HepG2 (cell line): ENCODE results near the gene CAMK1D. TPM values are rescaled to one million over a fixed set of nuclear protein-coding genes. Genes with fewer than 3 reads are reported as not detected.

Source experiments
- ATAC-seq: fragments of 200-7000 bp; cut with Tn5 transposase; 3 replicates; pipeline ENCODE4 v1.9.1; 2020; ENCODE audit warnings: mild to moderate bottlenecking, moderate library complexity
- BruUV-seq: library from RNA; stranded (reverse); fragments of 400-500 nt; replicated peaks from 2 replicates; lab custom pipeline; 2021; lab: Mats Ljungman, UMichigan
- CTCF ChIA-PET: fragments of 300-600 bp; formaldehyde crosslinking; extraction: SDS; loops from one replicate; lab custom pipeline; 2021; ENCODE audit warnings: low total read pairs, inconsistent platforms, low intra/inter-chr PET ratio; lab: Yijun Ruan, JAX
- POLR2A ChIA-PET: fragments of 350-600 bp; sonication (Branson Sonifier 250); formaldehyde crosslinking; loops from one replicate; lab custom pipeline; 2020; ENCODE audit warnings: antibody characterized with exemption, inconsistent platforms; lab: Yijun Ruan, JAX
- DNase-seq: peaks from one replicate; pipeline ENCODE4 v3.0.0-alpha.2; 2015; ENCODE audit warnings: low spot score
- FAIRE-seq: peaks from 3 replicates; lab custom pipeline; 2011; peaks lifted over from hg19 to GRCh38; lab: Jason Lieb, UNC
- H2AFZ ChIP-seq: one replicate; pipeline ENCODE4 v1.6.1; 2011; ENCODE audit warnings: low read length, inconsistent platforms
- H3K27ac ChIP-seq: fragments of 300-600 bp; 3 replicates; pipeline ENCODE4 v1.8.0; 2011; ENCODE audit warnings: mixed run types, mild to moderate bottlenecking, mixed read lengths, low read length, inconsistent platforms; ENCODE audit not compliant: insufficient read depth; ENCODE audit errors: extremely low read length
- H3K27me3 ChIP-seq, 2 experiments: fragments of 200-600 bp in 1 of 2; 2 replicates in 1 of 2; 3 replicates in 1 of 2; pipeline versions ENCODE4 v1.6.0 to v1.8.0; 2011; ENCODE audit warnings: low read length in 2 of 2, mild to moderate bottlenecking in 2 of 2, moderate library complexity in 2 of 2, inconsistent platforms in 1 of 2; ENCODE audit not compliant: insufficient read depth in 2 of 2, control insufficient read depth in 1 of 2
- H3K36me3 ChIP-seq, 2 experiments: fragments of 200-600 bp in 1 of 2; replicated peaks in 1 of 2; 2 replicates in 1 of 2; 3 replicates in 1 of 2; pipeline versions ENCODE4 v1.5.1 to v1.8.0; 2011; ENCODE audit warnings: low read length in 2 of 2, inconsistent platforms in 1 of 2; ENCODE audit not compliant: insufficient read depth in 2 of 2, control insufficient read depth in 1 of 2
- H3K4me1 ChIP-seq: 2 replicates; pipeline ENCODE4 v1.5.1; 2012; ENCODE audit warnings: low read length, inconsistent platforms; ENCODE audit not compliant: insufficient read depth
- H3K4me2 ChIP-seq: 2 replicates; pipeline ENCODE4 v1.6.0; 2011; ENCODE audit warnings: low read depth, low read length, inconsistent platforms
- H3K4me3 ChIP-seq, 3 experiments: fragments of 200-600 bp in 1 of 3; sonication (generic), shearing (Covaris generic) in 1 of 3; replicated peaks in 1 of 3; 2 replicates each; pipeline ENCODE4 v1.5.1; 2011 to 2016; ENCODE audit warnings: low read length in 3 of 3, inconsistent platforms in 2 of 3, low read depth in 2 of 3, mild to moderate bottlenecking in 2 of 3, control low read depth in 1 of 3, mixed read lengths in 1 of 3; ENCODE audit not compliant: insufficient read depth in 1 of 3
- H3K79me2 ChIP-seq: one replicate; pipeline ENCODE4 v1.6.1; 2011; ENCODE audit warnings: low read length, inconsistent platforms; ENCODE audit not compliant: insufficient read depth
- H3K9ac ChIP-seq: 2 replicates; pipeline ENCODE4 v1.6.0; 2011; ENCODE audit warnings: mild to moderate bottlenecking, low read depth, low read length, inconsistent platforms; ENCODE audit not compliant: insufficient read depth
- H3K9me3 ChIP-seq: 2 replicates; pipeline ENCODE4 v1.5.1; 2012; ENCODE audit warnings: mild to moderate bottlenecking, low read length
- H4K20me1 ChIP-seq: 2 replicates; pipeline ENCODE4 v1.6.0; 2011; ENCODE audit warnings: inconsistent platforms, mild to moderate bottlenecking, low read length, moderate library complexity; ENCODE audit not compliant: insufficient read depth
- ELF4 ChIP-seq: sonication (generic); formaldehyde crosslinking; IDR thresholded peaks from 2 replicates; pipeline ENCODE4 v1.5.0; 2020; ENCODE audit warnings: missing genetic modification reagents, mild to moderate bottlenecking, moderate library complexity, borderline replicate concordance
- HNRNPH1 ChIP-seq: fragments of 200-400 bp; formaldehyde crosslinking; optimal IDR thresholded peaks from 2 replicates; pipeline ENCODE3; 2017; ENCODE audit warnings: mild to moderate bottlenecking, low read depth, low read length
- POLR2A ChIP-seq, 2 experiments: IDR thresholded peaks; 2 replicates each; pipeline ENCODE4 v1.6.1; 2011; ENCODE audit warnings: low read depth in 2 of 2, low read length in 2 of 2, mild to moderate bottlenecking in 1 of 2, moderate library complexity in 1 of 2; ENCODE audit not compliant: insufficient read depth in 1 of 2
- SAP130 ChIP-seq: IDR thresholded peaks from 2 replicates; pipeline ENCODE4 v1.6.1; 2016; ENCODE audit warnings: low read depth
- SRF ChIP-seq: IDR thresholded peaks from 2 replicates; pipeline ENCODE4 v1.6.1; 2011; ENCODE audit warnings: mild to moderate bottlenecking, low read depth, low read length, moderate library complexity
- ZNF776 ChIP-seq: sonication (generic); formaldehyde crosslinking; IDR thresholded peaks from 2 replicates; pipeline ENCODE4 v1.4.0; 2020; ENCODE audit warnings: mild to moderate bottlenecking, missing genetic modification reagents
- ZNF841 ChIP-seq: sonication (generic); formaldehyde crosslinking; IDR thresholded peaks from 2 replicates; pipeline ENCODE4 v1.8.1; 2023; ENCODE audit warnings: missing genetic modification reagents, borderline replicate concordance
- WGBS: methylation state at CpG from one replicate; pipeline ENCODE4 v1.1.6; 2017; ENCODE audit warnings: low lambda C conversion rate; 5-methylcytosine and 5-hydroxymethylcytosine counted together
- in situ Hi-C: cut with HindIII; loops from 2 replicates; pipeline ENCODE4 v1.10.0; 2017; ENCODE audit warnings: low pct_unique_long_range_greater_than_20kb; ENCODE audit not compliant: extremely low pct_ligation_motif_present
- intact Hi-C: fragments of 100-400 bp; cut with micrococcal nuclease; formaldehyde crosslinking; loops from one replicate; pipeline ENCODE4 v1.10.0; 2022; ENCODE audit not compliant: unreplicated experiment
- polyA plus RNA-seq, 8 experiments: library from polyadenylated mRNA; depleted of rRNA in 3 of 8; stranded (reverse) in 7 of 8; unstranded in 1 of 8; fragments of >200 nt; fragmentation: Illumina TruSeq in 4 of 8; extraction: Trizol in 4 of 8; gene quantifications; 2 replicates each; pipeline versions ENCODE4 v1.2.1 to v1.2.3, GENCODE V29; 2011 to 2016; ENCODE audit warnings: low read depth in 4 of 8, missing spikeins in 1 of 8, mixed read lengths in 1 of 8; ENCODE audit not compliant: insufficient read depth in 1 of 8
- total RNA-seq, 5 experiments: library from RNA; depleted of rRNA; stranded (reverse); fragments of >200 nt; fragmentation: Illumina TruSeq; extraction: Trizol; gene quantifications; 2 replicates each; pipeline ENCODE4 v1.2.3, GENCODE V29; 2016; ENCODE audit warnings: low read depth in 1 of 5
- TF ChIP-seq, protein P1 (sequence below): sonication (generic); formaldehyde crosslinking; IDR thresholded peaks from 2 replicates; pipeline ENCODE4 v1.8.1; 2023; ENCODE audit warnings: mild to moderate bottlenecking, moderate library complexity, missing genetic modification reagents
- TF ChIP-seq, protein P2 (sequence below): sonication (generic); formaldehyde crosslinking; IDR thresholded peaks from 2 replicates; pipeline ENCODE4 v1.8.1; 2023; ENCODE audit warnings: mild to moderate bottlenecking, missing genetic modification reagents

CAMK1D gene
- total and polyA plus RNA-seq, 2 of the 13 experiments (the other 11 are each of a cell fraction or from before 2014, with no cell fraction given), result under 0.01 TPM; not detected in 1

DNA sequence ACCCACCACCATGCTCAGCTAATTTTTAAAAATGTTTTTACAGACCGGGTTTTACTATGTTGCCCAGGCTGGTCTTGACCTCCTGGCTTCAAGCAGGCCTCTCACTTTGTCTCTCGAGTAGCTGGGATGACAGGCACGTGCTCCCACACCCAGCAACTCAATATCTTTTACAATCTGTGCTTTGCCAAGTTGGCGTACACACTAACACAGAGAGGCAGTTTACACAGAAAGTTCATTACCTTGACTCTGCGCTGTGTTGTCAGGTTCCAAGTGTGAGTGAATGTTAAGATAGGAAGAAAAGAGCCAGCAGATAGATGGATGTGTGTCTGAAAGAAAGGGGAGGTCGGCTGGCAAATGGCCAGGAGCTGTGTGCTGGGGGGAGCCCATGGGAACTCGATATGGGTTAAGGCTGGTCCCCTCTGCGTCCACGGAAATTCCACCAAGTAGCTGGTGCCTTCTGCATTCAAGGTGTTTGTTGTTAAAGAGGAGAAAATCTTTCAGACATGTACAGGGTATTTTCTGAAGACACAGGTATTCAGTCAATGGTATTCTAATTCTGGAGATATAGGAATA lies 299.8 kb downstream of the CAMK1D start:
- Histone ChIP-seq H3K4me3 (no peak overlapping the region), H3K27me3 (peaks cover 0 to 8% of the 10 kb centered on the region in 2 experiments; a peak in 2 of 5 replicates), H4K20me1 (no peaks in the 10 kb centered on the region), H3K4me1 (no peaks in the 10 kb centered on the region), H3K36me3 (no peaks in the 10 kb centered on the region), H3K4me2 (no peak overlapping the region), H3K27ac (no peak overlapping the region), H3K9me3 (no peaks in the 10 kb centered on the region), H2AFZ (no peak overlapping the region), H3K79me2 (no peaks in the 10 kb centered on the region), H3K9ac (no peak overlapping the region)
- no TSS peak for BruUV-seq
- ATAC-seq, result no peak
- CTCF ChIA-PET, result no interaction called here
- WGBS, result 16% methylated on average over 9 of the region's 9 CpGs
- no peak for DNase-seq
- in situ Hi-C loops (no loop called here), intact Hi-C loops (no loop called here)
- POLR2A ChIA-PET, result no interaction called here
- no peak for FAIRE-seq
- TF ChIP-seq, protein P1, sequence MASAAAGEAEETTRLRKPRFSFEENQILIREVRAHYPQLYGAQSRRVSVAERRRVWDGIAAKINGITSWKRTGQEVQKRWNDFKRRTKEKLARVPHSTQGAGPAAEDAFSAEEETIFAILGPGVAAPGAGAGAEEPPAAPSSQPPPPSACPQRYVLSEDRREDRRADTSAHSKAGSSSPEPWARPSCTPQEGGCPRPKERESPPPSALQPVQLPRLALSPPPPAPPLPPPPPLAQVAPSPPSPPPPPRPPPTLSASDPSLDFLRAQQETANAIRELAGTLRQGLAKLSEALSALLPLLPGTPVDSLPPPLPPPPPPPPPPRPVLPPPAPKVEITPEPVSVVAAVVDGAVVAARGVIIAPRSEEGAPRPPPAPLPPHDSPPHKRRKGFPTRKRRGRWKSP (CRISPR knock-in tag), result no peak
- TF ChIP-seq POLR2A (IDR thresholded peaks at IDR 0.05; ENCODE audit: insufficient read depth in 1 of 2, low read depth in 2 of 2, low read length in 2 of 2) (no peak), ZNF776 (no peak), SAP130 (CRISPR knock-in tag) (no peak), ELF4 (no peak), HNRNPH1 (no peak), SRF (no peak), ZNF841 (no peak)
- TF ChIP-seq, protein P2, sequence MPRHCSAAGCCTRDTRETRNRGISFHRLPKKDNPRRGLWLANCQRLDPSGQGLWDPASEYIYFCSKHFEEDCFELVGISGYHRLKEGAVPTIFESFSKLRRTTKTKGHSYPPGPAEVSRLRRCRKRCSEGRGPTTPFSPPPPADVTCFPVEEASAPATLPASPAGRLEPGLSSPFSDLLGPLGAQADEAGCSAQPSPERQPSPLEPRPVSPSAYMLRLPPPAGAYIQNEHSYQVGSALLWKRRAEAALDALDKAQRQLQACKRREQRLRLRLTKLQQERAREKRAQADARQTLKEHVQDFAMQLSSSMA (CRISPR knock-in tag), result no peak
